ENCODE measurements around the gene YIPF7. TPM values are rescaled to one million over a fixed set of nuclear protein-coding genes. Genes with fewer than 3 reads are reported as not detected.

Gene YIPF7
- total RNA-seq, 1 donor, result not detected

- no peak overlapping the region for H2AFZ ChIP-seq (ENCODE audit: low read length)
- no peaks in the 10 kb centered on the region for H3K9me3 ChIP-seq (ENCODE audit: low read depth, low read length)
- TF ChIP-seq CTCF (IDR thresholded peaks at IDR 0.05; ENCODE audit: extremely low read depth, low read depth, low read length), result no peak
- no peaks in the 10 kb centered on the region for H3K79me2 ChIP-seq (ENCODE audit: insufficient read depth, low read length)
- no peaks in the 10 kb centered on the region for H3K4me1 ChIP-seq (ENCODE audit: insufficient read depth, low read length)
- H3K27ac ChIP-seq (ENCODE audit: low read depth, low read length), result no peak overlapping the region
- H4K20me1 ChIP-seq (ENCODE audit: insufficient read depth, low read length), result no peaks in the 10 kb centered on the region
- no peak overlapping the region for H3K4me2 ChIP-seq (ENCODE audit: insufficient read depth, low read length)
- DNase-seq (ENCODE audit: insufficient read length, low spot score, missing footprints), result no peak
- H3K27me3 ChIP-seq (ENCODE audit: insufficient read depth, low read length), result no peaks in the 10 kb centered on the region
- H3K4me3 ChIP-seq (ENCODE audit: insufficient read depth, low read length), result no peak overlapping the region
- H3K36me3 ChIP-seq (ENCODE audit: insufficient read depth, low read length), result no peaks in the 10 kb centered on the region
Observed at GRCh38 chr4:44671636-44672035, 20.2 kb upstream of the YIPF7 start.

GRCh38 chr4:44670506-44671199 is 19.2 kb upstream of the YIPF7 start:
- no peaks in the 10 kb centered on the region for H3K79me2 ChIP-seq (ENCODE audit: insufficient read depth, low read length)
- DNase-seq (ENCODE audit: insufficient read length, low spot score, missing footprints), result no peak
- no peaks in the 10 kb centered on the region for H4K20me1 ChIP-seq (ENCODE audit: insufficient read depth, low read length)
- no peak for TF ChIP-seq CTCF (IDR thresholded peaks at IDR 0.05; ENCODE audit: extremely low read depth, low read depth, low read length)
- no peak overlapping the region for H3K27ac ChIP-seq (ENCODE audit: low read depth, low read length)
- H3K4me2 ChIP-seq (ENCODE audit: insufficient read depth, low read length), result no peak overlapping the region
- H3K4me3 ChIP-seq (ENCODE audit: insufficient read depth, low read length), result no peak overlapping the region
- H3K9me3 ChIP-seq (ENCODE audit: low read depth, low read length), result no peaks in the 10 kb centered on the region
- H2AFZ ChIP-seq (ENCODE audit: low read length), result no peak overlapping the region
- H3K36me3 ChIP-seq (ENCODE audit: insufficient read depth, low read length), result no peaks in the 10 kb centered on the region
- no peaks in the 10 kb centered on the region for H3K27me3 ChIP-seq (ENCODE audit: insufficient read depth, low read length)
- no peaks in the 10 kb centered on the region for H3K4me1 ChIP-seq (ENCODE audit: insufficient read depth, low read length)

- Histone ChIP-seq H3K4me1 (ENCODE audit: insufficient read depth, low read length) (no peaks in the 10 kb centered on the region), H3K27me3 (ENCODE audit: insufficient read depth, low read length) (no peaks in the 10 kb centered on the region), H3K9me3 (ENCODE audit: low read depth, low read length) (no peaks in the 10 kb centered on the region), H3K36me3 (ENCODE audit: insufficient read depth, low read length) (no peaks in the 10 kb centered on the region), H4K20me1 (ENCODE audit: insufficient read depth, low read length) (no peaks in the 10 kb centered on the region), H2AFZ (ENCODE audit: low read length) (no peak overlapping the region), H3K27ac (ENCODE audit: low read depth, low read length) (no peak overlapping the region), H3K79me2 (ENCODE audit: insufficient read depth, low read length) (no peaks in the 10 kb centered on the region), H3K4me3 (ENCODE audit: insufficient read depth, low read length) (no peak overlapping the region), H3K4me2 (ENCODE audit: insufficient read depth, low read length) (no peak overlapping the region)
- TF ChIP-seq CTCF (IDR thresholded peaks at IDR 0.05; ENCODE audit: extremely low read depth, low read depth, low read length), result no peak
- DNase-seq (ENCODE audit: insufficient read length, low spot score, missing footprints), result no peak
Observed at GRCh38 chr4:44668526-44668925, 17.1 kb upstream of the YIPF7 start.

- Histone ChIP-seq H2AFZ (ENCODE audit: low read length) (no peak overlapping the region), H3K27me3 (ENCODE audit: insufficient read depth, low read length) (no peaks in the 10 kb centered on the region), H3K4me1 (ENCODE audit: insufficient read depth, low read length) (no peaks in the 10 kb centered on the region), H4K20me1 (ENCODE audit: insufficient read depth, low read length) (no peaks in the 10 kb centered on the region), H3K36me3 (ENCODE audit: insufficient read depth, low read length) (no peaks in the 10 kb centered on the region), H3K79me2 (ENCODE audit: insufficient read depth, low read length) (no peaks in the 10 kb centered on the region), H3K4me2 (ENCODE audit: insufficient read depth, low read length) (no peak overlapping the region), H3K9me3 (ENCODE audit: low read depth, low read length) (no peaks in the 10 kb centered on the region), H3K27ac (ENCODE audit: low read depth, low read length) (no peak overlapping the region), H3K4me3 (ENCODE audit: insufficient read depth, low read length) (no peak overlapping the region)
- no peak for TF ChIP-seq CTCF (IDR thresholded peaks at IDR 0.05; ENCODE audit: extremely low read depth, low read depth, low read length)
- DNase-seq (ENCODE audit: insufficient read length, low spot score, missing footprints), result no peak
Observed at GRCh38 chr4:44663539-44664263, 12.3 kb upstream of the YIPF7 start.

Measured in osteoblast (primary cell).